ENCODE results near the gene MRTFA. TPM values are rescaled to one million over a fixed set of nuclear protein-coding genes. Genes with fewer than 3 reads are reported as not detected.
A peak's percentile ranks its signal among the peaks of the same experiment; 100 is the strongest.
"Not testable (repeated sequence)": the region's sequence is repeated elsewhere in the genome, so short reads cannot be mapped to it uniquely, and the experiment has no call there.

The MRTFA gene
- total RNA-seq, 4 donors from 2014 or later: 24.5 to 56.3 (median 40.9) TPM

DNA sequence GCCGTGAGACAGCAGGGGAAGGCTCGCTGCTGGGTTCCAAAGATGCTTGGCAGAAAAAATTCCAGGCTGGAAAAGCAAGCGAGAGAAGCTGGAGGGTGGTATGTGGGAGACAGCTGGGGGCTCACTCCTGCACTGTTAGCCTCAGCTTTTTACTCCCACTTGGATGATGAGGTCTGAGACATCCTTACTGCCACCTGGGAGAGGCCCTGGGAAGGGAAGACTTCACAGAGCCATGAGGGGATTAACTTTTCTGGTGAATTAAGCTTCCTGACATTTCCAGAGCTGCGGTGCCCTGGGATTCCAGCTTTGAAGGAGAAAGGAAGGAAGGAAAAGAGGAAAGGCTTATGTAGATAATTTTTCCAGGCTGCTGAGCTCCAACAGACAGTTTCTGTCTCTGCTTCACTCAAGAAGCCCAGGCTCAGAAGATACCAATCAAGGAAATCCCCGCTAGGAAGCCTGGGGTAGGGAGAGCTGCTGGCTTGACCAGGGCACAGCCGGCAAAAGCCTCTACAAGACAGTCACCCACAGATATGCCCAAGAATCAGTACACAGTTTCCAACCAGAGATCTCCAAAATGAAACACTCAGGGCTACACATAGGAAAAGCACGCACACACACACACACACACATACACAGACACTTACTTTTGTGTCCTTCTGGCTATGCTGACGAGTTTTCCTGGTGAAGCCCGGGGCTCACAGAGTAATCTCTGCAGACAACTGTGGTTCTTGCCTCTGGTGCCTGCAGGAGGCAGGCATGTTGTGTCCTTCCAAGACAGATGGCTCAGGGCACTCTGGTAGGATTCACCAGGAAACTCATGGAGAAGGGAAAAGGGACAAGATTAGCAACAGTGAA, 43.7 kb upstream of the MRTFA start:
- H3K4me3 ChIP-seq: no peak overlapping the region
- DNase-seq: no peak
- H3K27me3 ChIP-seq: peaks cover 0 to 24% (median 0%) of the 10 kb centered on the region in 4 donors
- H3K36me3 ChIP-seq: no peaks in the 10 kb centered on the region
- intact Hi-C loops (cut with DNase I): loop anchor here (10.0 kb wide), 1 partner anchor 85 kb away; no protein-coding TSS in a partner anchor
- WGBS, 2 donors: 56 to 64% methylated on average over 7 to 8 of the region's 9 CpGs
- no peaks in the 10 kb centered on the region for H3K9me3 ChIP-seq
- no peak overlapping the region for H3K27ac ChIP-seq
- H3K4me1 ChIP-seq: peaks cover 10 to 48% (median 18%) of the 10 kb centered on the region in 3 donors
- no peak for TF ChIP-seq CTCF (IDR thresholded peaks at IDR 0.05)
- no peak for TF ChIP-seq POLR2A (IDR thresholded peaks at IDR 0.05)

DNA sequence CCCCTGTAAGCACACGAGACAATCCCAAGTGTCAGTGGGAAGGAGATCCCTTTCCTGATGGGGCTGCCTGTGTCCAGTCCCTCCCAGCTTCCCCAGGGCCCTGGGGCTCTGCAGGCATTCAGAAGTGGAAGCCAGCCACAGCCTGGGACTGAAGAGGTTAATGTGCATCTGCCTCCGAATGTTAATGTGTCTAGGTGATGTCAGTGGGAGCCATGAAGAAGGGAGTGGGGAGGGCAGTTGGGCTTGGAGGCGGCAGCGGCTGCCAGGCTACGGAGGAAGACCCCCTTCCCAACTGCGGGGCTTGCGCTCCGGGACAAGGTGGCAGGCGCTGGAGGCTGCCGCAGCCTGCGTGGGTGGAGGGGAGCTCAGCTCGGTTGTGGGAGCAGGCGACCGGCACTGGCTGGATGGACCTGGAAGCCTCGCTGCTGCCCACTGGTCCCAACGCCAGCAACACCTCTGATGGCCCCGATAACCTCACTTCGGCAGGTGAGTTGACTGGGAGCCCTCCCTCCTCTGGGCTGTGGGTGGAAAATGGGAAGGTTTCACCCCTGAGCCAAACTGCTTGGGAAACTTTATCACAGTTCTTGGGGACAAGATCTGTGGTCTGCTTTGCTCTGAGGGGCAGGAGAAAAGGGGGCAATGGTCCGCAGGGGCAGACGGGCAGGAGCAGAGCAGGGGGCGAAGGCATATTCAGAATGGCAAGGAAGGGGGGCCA, 42.9 kb upstream of the MRTFA start, which contains the start of gene MCHR1:
TSS of gene MCHR1 (plus strand) at position 236 of the 715 bp plus-strand sequence. CDS start at position 405, 169 bp downstream.
- no peak for TF ChIP-seq POLR2A (IDR thresholded peaks at IDR 0.05)
- TF ChIP-seq CTCF (IDR thresholded peaks at IDR 0.05): no peak
- Histone ChIP-seq H3K27me3 (peaks cover 0 to 21% (median 0%) of the 10 kb centered on the region in 4 donors), H3K4me1 (peaks cover 10 to 48% (median 18%) of the 10 kb centered on the region in 3 donors), H3K36me3 (no peaks in the 10 kb centered on the region), H3K27ac (no peak within 1 kb of the TSS), H3K4me3 (peak within 1 kb of the TSS in 2 of 4 donors; percentile 4 to 53), H3K9me3 (no peaks in the 10 kb centered on the region)
- 31 to 37% methylated on average over 8 to 19 of the region's 21 CpGs for WGBS, 2 donors
- no peak for DNase-seq
- intact Hi-C loops (cut with DNase I): no loop called here

DNA sequence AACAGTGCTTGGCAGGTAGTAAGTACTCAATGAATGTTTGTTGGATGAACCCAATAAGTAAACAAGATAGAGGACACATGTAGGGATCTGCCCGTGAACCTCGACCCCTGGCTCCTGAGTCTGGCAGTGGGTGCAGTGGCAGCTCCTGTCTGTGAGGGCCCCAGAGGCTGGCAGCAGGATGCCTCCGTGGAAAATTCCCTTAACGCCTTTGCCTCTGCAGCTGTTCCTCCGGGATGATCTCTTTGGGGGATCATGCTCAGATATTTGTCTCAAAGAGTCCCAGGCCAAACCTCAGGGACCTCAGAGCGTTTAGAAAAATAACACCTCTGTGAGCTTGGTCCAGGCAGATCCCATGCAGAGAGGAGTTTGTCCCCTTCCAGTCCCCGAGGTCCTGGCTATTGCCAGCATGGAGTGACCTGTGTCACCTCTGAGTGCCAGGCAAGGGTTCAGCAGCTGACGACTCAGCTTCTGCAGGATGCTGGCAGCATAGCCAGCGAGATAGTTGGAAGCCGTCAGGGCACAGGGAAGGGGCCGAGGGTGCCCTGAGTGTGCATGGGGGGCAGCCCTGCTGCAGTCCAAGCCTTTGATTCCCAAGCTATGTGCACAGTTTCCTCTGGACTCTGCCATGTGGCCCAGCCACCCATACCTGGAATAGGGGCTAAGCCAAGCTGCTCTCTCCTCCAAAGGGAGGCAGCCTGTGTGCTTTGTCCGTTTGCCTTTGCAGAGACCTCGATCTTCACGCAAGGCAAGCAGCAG, 42.2 kb upstream of the MRTFA start:
- Histone ChIP-seq H3K4me3 (no peak overlapping the region), H3K27me3 (peaks cover 0 to 21% (median 0%) of the 10 kb centered on the region in 4 donors), H3K36me3 (no peaks in the 10 kb centered on the region), H3K4me1 (peaks cover 10 to 48% (median 18%) of the 10 kb centered on the region in 3 donors), H3K27ac (no peak overlapping the region), H3K9me3 (no peaks in the 10 kb centered on the region)
- DNase-seq: no peak
- intact Hi-C loops (cut with DNase I): no loop called here
- TF ChIP-seq POLR2A (IDR thresholded peaks at IDR 0.05) (no peak), CTCF (IDR thresholded peaks at IDR 0.05) (no peak)
- 60 to 68% methylated on average over 2 to 7 of the region's 14 CpGs for WGBS, 2 donors

DNA sequence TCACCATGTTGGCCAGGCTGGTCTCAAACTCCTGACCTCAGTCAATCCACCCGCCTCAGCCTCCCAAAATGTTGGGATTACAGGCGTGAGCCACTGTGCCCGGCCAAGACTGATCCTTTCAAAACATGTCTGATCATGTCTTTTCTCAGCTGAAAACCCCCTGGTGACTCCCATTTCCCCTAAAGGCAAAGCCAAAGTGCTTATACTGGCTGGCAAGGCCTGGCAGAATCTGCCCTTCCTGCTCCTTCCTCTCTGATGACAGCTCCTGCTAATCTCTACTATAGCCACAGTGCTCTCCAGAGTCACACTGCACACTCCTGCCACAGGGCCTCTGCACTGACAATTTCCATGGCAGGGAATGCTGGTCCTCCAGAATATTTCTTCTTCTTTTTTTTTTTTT, 40.1 kb upstream of the MRTFA start:
- peak overlapping the region in 1 of 4 donors; percentile 28 for H3K27ac ChIP-seq
- 43 to 69% methylated on average over 2 to 3 of the region's 3 CpGs for WGBS, 2 donors

GRCh38 chr22:40676166-40676565, 39.6 kb upstream of the MRTFA start:
- not testable (repeated sequence) for H3K27ac ChIP-seq

More for the DNA sequence above, 40.1 kb upstream of the MRTFA start:
- Histone ChIP-seq H3K4me1 (peaks cover 10 to 34% (median 10%) of the 10 kb centered on the region in 3 donors), H3K27me3 (peaks cover 0 to 21% (median 0%) of the 10 kb centered on the region in 4 donors), H3K9me3 (no peaks in the 10 kb centered on the region), H3K36me3 (no peaks in the 10 kb centered on the region), H3K4me3 (no peak overlapping the region)
- intact Hi-C loops (cut with DNase I): no loop called here
- TF ChIP-seq POLR2A (IDR thresholded peaks at IDR 0.05): no peak
- no peak for TF ChIP-seq CTCF (IDR thresholded peaks at IDR 0.05)
- DNase-seq: no peak

More at GRCh38 chr22:40676166-40676565, 39.6 kb upstream of the MRTFA start:
- H3K36me3 ChIP-seq; intact Hi-C loops (cut with DNase I); H3K9me3 ChIP-seq; DNase-seq; H3K4me3 ChIP-seq: not testable (repeated sequence)
- Histone ChIP-seq H3K27me3 (peaks cover 0 to 21% (median 0%) of the 10 kb centered on the region in 4 donors), H3K4me1 (peaks cover 10 to 34% (median 10%) of the 10 kb centered on the region in 3 donors)
- 86 to 92% methylated on average over 3 to 4 of the region's 4 CpGs for WGBS, 2 donors

Measured in esophagus squamous epithelium (tissue), 5 donors.